Erythroblast (primary cell): ENCODE results near the gene PPP2R3B.

Source experiments
- GATA1 ChIP-seq: IDR thresholded peaks from 2 replicates; pipeline ENCODE4 v1.6.1; 2011; ENCODE audit warnings: low read depth, mild to moderate bottlenecking, control low read depth, low read length, moderate library complexity
- POLR2A ChIP-seq: IDR thresholded peaks from 2 replicates; pipeline ENCODE4 v1.6.1; 2011; ENCODE audit warnings: mild to moderate bottlenecking, low read length

DNA sequence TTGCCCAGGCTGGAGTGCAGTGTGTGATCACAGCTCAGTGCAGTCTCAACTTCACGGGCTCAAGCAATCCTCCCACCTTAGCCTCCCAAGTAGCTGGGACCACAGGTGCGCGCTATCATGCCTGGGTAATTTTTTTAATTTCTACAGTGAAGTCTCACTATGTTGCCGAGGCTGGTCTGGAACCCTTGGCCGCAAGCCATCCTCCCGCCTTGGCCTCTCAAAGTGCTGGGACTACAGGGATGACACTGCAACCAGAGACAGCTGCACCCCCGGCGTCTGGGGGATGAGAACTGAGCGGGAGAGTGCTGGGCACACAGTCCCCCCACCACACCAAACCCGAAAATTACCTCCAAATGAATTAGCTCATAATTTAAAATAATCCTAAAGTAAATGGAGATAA is 35.0 kb downstream of the PPP2R3B start:
- TF ChIP-seq POLR2A (no peak), GATA1 (no peak)
